ENCODE data around the gene B3GNT4.

The B3GNT4 gene

DNA sequence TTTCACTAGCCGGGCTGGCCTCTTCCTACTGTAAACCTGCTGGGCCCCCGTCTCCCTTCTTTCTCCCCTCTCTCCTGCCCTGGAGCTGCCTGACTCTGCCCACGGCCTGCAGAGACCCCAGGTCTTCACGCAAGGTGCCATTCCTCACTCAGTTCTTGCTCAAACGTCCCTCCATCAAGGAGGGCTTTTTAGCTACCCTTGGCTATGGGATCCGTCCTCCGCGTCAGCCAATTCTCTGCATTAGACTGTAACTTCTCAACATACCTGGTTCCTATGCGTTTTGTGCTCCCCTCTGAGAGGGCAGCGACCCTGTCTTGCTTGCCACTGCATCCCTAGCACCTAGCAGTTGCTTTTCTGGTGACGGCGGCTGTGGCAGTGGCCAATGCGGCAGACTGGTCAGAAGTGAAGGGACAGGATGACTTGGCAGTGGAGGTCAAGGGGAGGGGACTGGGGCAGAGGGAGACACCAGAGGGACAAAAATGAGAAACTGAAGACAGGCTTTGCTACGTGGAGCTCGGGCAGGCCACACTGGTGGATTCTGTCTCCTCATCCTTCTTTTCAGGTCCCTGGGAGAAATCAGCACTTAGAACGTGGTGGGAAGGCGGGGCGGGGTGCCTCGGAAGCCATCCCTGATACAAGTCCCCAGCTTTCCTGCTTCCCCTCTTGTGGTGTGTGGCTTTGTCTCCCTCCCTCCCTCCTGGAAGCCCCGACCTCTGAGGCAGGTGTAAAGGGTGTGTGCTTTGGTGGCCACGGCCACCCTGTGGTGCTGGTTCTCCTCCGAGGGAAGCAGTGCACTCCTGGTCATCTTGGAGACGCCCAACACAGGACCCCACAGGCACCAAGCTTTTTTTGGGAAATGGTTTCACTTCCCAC, 1.8 kb downstream of the B3GNT4 start:
- Histone ChIP-seq H3K36me3 (ENCODE audit: control insufficient read depth in 1 of 2, insufficient read depth in 2 of 2, low read depth in 1 of 2, low read length in 2 of 2) (peaks cover 32 to 35% of the 10 kb centered on the region in 2 experiments), H4K91ac (ENCODE audit: low read length) (no peak overlapping the region), H3K27ac (ENCODE audit: low read length, poor library complexity, severe bottlenecking) (no peak overlapping the region), H3K4me1 (ENCODE audit: control insufficient read depth, insufficient read depth, low read depth, low read length) (peaks cover 19% of the 10 kb centered on the region), H2BK120ac (ENCODE audit: low read depth, low read length) (no peak overlapping the region), H2BK5ac (ENCODE audit: low read depth, low read length, poor library complexity, severe bottlenecking) (no peak overlapping the region), H3K79me1 (replicated peaks; ENCODE audit: low read length, poor library complexity, severe bottlenecking) (no peaks in the 10 kb centered on the region), H2AK5ac (ENCODE audit: low read length, severe bottlenecking) (no peak overlapping the region), H3K4me2 (ENCODE audit: low read length, poor library complexity, severe bottlenecking) (no peak overlapping the region), H3K23ac (ENCODE audit: low read length in 2 of 2) (no peak overlapping the region), H4K8ac (ENCODE audit: low read length) (no peak overlapping the region), H3K9ac (ENCODE audit: low read length) (no peak overlapping the region), H2BK15ac (ENCODE audit: low read depth, poor library complexity, severe bottlenecking) (no peak overlapping the region), H3K27me3 (ENCODE audit: control insufficient read depth in 1 of 2, insufficient read depth in 1 of 2, low read length in 2 of 2) (peaks cover 12 to 56% of the 10 kb centered on the region in 2 experiments), H3K9me3 (ENCODE audit: control insufficient read depth, low read length) (no peaks in the 10 kb centered on the region), H3K14ac (ENCODE audit: low read length in 2 of 2) (no peak overlapping the region), H3K4me3 (ENCODE audit: insufficient read depth in 1 of 2, low read depth in 1 of 2, low read length in 2 of 2) (no peak overlapping the region), H2AFZ (ENCODE audit: low read depth, low read length) (no peak overlapping the region), H3K18ac (ENCODE audit: low read depth in 1 of 2, low read length in 2 of 2) (no peak overlapping the region), H3K4ac (ENCODE audit: low read depth in 1 of 2, low read length in 2 of 2) (no peak overlapping the region), H2BK12ac (ENCODE audit: low read length in 2 of 2) (no peak overlapping the region)
- 65% methylated on average over 22 of the region's 23 CpGs for WGBS
- DNase-seq: no peak

GRCh38 chr12:122206111-122206881, 2.8 kb downstream of the B3GNT4 start:
- Histone ChIP-seq H2BK12ac (ENCODE audit: low read length in 2 of 2) (no peak overlapping the region), H3K9me3 (ENCODE audit: control insufficient read depth, low read length) (no peaks in the 10 kb centered on the region), H3K79me1 (replicated peaks; ENCODE audit: low read length, poor library complexity, severe bottlenecking) (peaks cover 1% of the 10 kb centered on the region)

DNA sequence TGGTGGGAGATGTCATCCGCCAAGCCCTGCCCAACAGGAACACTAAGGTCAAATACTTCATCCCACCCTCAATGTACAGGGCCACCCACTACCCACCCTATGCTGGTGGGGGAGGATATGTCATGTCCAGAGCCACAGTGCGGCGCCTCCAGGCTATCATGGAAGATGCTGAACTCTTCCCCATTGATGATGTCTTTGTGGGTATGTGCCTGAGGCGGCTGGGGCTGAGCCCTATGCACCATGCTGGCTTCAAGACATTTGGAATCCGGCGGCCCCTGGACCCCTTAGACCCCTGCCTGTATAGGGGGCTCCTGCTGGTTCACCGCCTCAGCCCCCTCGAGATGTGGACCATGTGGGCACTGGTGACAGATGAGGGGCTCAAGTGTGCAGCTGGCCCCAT, 3.5 kb downstream of the B3GNT4 start:
- H3K4me2 ChIP-seq (ENCODE audit: low read length, poor library complexity, severe bottlenecking): no peak overlapping the region
- H2AFZ ChIP-seq (ENCODE audit: low read depth, low read length): no peak overlapping the region
- H3K4me3 ChIP-seq (ENCODE audit: insufficient read depth in 1 of 2, low read depth in 1 of 2, low read length in 2 of 2): no peak overlapping the region
- no peak overlapping the region for H3K23ac ChIP-seq (ENCODE audit: low read length in 2 of 2)
- H2BK15ac ChIP-seq (ENCODE audit: low read depth, poor library complexity, severe bottlenecking): no peak overlapping the region
- H3K9ac ChIP-seq (ENCODE audit: low read length): no peak overlapping the region
- H3K36me3 ChIP-seq (ENCODE audit: control insufficient read depth in 1 of 2, insufficient read depth in 2 of 2, low read depth in 1 of 2, low read length in 2 of 2): peaks cover 38 to 51% of the 10 kb centered on the region in 2 experiments
- no peak overlapping the region for H3K27ac ChIP-seq (ENCODE audit: low read length, poor library complexity, severe bottlenecking)
- no peak overlapping the region for H3K14ac ChIP-seq (ENCODE audit: low read length in 2 of 2)
- no peak for DNase-seq
- no peak overlapping the region for H2BK120ac ChIP-seq (ENCODE audit: low read depth, low read length)
- no peak overlapping the region for H3K4ac ChIP-seq (ENCODE audit: low read depth in 1 of 2, low read length in 2 of 2)
- H2AK5ac ChIP-seq (ENCODE audit: low read length, severe bottlenecking): no peak overlapping the region
- H3K79me1 ChIP-seq (replicated peaks; ENCODE audit: low read length, poor library complexity, severe bottlenecking): peaks cover 1% of the 10 kb centered on the region
- peaks cover 12 to 40% of the 10 kb centered on the region in 2 experiments for H3K27me3 ChIP-seq (ENCODE audit: control insufficient read depth in 1 of 2, insufficient read depth in 1 of 2, low read length in 2 of 2)
- H2BK5ac ChIP-seq (ENCODE audit: low read depth, low read length, poor library complexity, severe bottlenecking): no peak overlapping the region
- no peak overlapping the region for H3K18ac ChIP-seq (ENCODE audit: low read depth in 1 of 2, low read length in 2 of 2)
- WGBS: 83% methylated on average over 7 of the region's 8 CpGs
- no peak overlapping the region for H4K91ac ChIP-seq (ENCODE audit: low read length)
- H3K4me1 ChIP-seq (ENCODE audit: control insufficient read depth, insufficient read depth, low read depth, low read length): peaks cover 19% of the 10 kb centered on the region
- no peaks in the 10 kb centered on the region for H3K9me3 ChIP-seq (ENCODE audit: control insufficient read depth, low read length)
- H4K8ac ChIP-seq (ENCODE audit: low read length): no peak overlapping the region
- H2BK12ac ChIP-seq (ENCODE audit: low read length in 2 of 2): no peak overlapping the region

More at GRCh38 chr12:122206111-122206881, 2.8 kb downstream of the B3GNT4 start:
- H3K4ac ChIP-seq (ENCODE audit: low read depth in 1 of 2, low read length in 2 of 2): no peak overlapping the region
- no peak overlapping the region for H3K4me3 ChIP-seq (ENCODE audit: insufficient read depth in 1 of 2, low read depth in 1 of 2, low read length in 2 of 2)
- H2BK120ac ChIP-seq (ENCODE audit: low read depth, low read length): no peak overlapping the region
- H3K4me2 ChIP-seq (ENCODE audit: low read length, poor library complexity, severe bottlenecking): no peak overlapping the region
- no peak overlapping the region for H2AK5ac ChIP-seq (ENCODE audit: low read length, severe bottlenecking)
- peaks cover 19% of the 10 kb centered on the region for H3K4me1 ChIP-seq (ENCODE audit: control insufficient read depth, insufficient read depth, low read depth, low read length)
- no peak overlapping the region for H3K27ac ChIP-seq (ENCODE audit: low read length, poor library complexity, severe bottlenecking)
- no peak overlapping the region for H2BK15ac ChIP-seq (ENCODE audit: low read depth, poor library complexity, severe bottlenecking)
- H3K23ac ChIP-seq (ENCODE audit: low read length in 2 of 2): no peak overlapping the region
- no peak overlapping the region for H3K14ac ChIP-seq (ENCODE audit: low read length in 2 of 2)
- H4K91ac ChIP-seq (ENCODE audit: low read length): no peak overlapping the region
- no peak for DNase-seq
- H4K8ac ChIP-seq (ENCODE audit: low read length): no peak overlapping the region
- no peak overlapping the region for H2BK5ac ChIP-seq (ENCODE audit: low read depth, low read length, poor library complexity, severe bottlenecking)
- WGBS: 84% methylated on average over 27 of the region's 27 CpGs
- peaks cover 36 to 44% of the 10 kb centered on the region in 2 experiments for H3K36me3 ChIP-seq (ENCODE audit: control insufficient read depth in 1 of 2, insufficient read depth in 2 of 2, low read depth in 1 of 2, low read length in 2 of 2)
- no peak overlapping the region for H3K18ac ChIP-seq (ENCODE audit: low read depth in 1 of 2, low read length in 2 of 2)
- no peak overlapping the region for H2AFZ ChIP-seq (ENCODE audit: low read depth, low read length)
- H3K27me3 ChIP-seq (ENCODE audit: control insufficient read depth in 1 of 2, insufficient read depth in 1 of 2, low read length in 2 of 2): peaks cover 12 to 46% of the 10 kb centered on the region in 2 experiments
- H3K9ac ChIP-seq (ENCODE audit: low read length): no peak overlapping the region

DNA sequence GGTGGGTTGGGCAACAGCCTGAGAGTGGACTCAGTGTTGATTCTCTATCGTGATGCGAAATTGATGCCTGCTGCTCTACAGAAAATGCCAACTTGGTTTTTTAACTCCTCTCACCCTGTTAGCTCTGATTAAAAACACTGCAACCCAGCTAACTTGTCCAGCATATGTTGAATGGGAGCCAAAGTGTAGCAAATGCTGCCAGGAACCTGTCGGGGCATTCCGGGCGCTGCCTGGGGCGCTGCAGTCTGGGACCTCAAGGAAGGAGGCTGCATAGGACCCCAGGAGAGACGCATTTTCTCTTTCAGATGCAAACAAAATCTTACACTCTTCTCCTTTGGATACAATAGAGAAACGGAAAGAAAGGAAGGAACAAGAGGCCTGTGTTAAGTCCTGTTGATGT, 3.9 kb downstream of the B3GNT4 start:
- Histone ChIP-seq H3K4me1 (ENCODE audit: control insufficient read depth, insufficient read depth, low read depth, low read length) (peaks cover 19% of the 10 kb centered on the region), H3K4me3 (ENCODE audit: insufficient read depth in 1 of 2, low read depth in 1 of 2, low read length in 2 of 2) (no peak overlapping the region), H2AK5ac (ENCODE audit: low read length, severe bottlenecking) (no peak overlapping the region), H3K14ac (ENCODE audit: low read length in 2 of 2) (no peak overlapping the region), H3K9me3 (ENCODE audit: control insufficient read depth, low read length) (no peaks in the 10 kb centered on the region), H3K27me3 (ENCODE audit: control insufficient read depth in 1 of 2, insufficient read depth in 1 of 2, low read length in 2 of 2) (peaks cover 12 to 38% of the 10 kb centered on the region in 2 experiments), H3K27ac (ENCODE audit: low read length, poor library complexity, severe bottlenecking) (no peak overlapping the region), H3K18ac (ENCODE audit: low read depth in 1 of 2, low read length in 2 of 2) (no peak overlapping the region), H2AFZ (ENCODE audit: low read depth, low read length) (no peak overlapping the region), H4K91ac (ENCODE audit: low read length) (no peak overlapping the region), H3K9ac (ENCODE audit: low read length) (no peak overlapping the region), H2BK120ac (ENCODE audit: low read depth, low read length) (no peak overlapping the region), H3K4me2 (ENCODE audit: low read length, poor library complexity, severe bottlenecking) (no peak overlapping the region), H4K8ac (ENCODE audit: low read length) (no peak overlapping the region), H2BK15ac (ENCODE audit: low read depth, poor library complexity, severe bottlenecking) (no peak overlapping the region), H2BK12ac (ENCODE audit: low read length in 2 of 2) (no peak overlapping the region), H3K36me3 (ENCODE audit: control insufficient read depth in 1 of 2, insufficient read depth in 2 of 2, low read depth in 1 of 2, low read length in 2 of 2) (peaks cover 38 to 55% of the 10 kb centered on the region in 2 experiments), H3K4ac (ENCODE audit: low read depth in 1 of 2, low read length in 2 of 2) (no peak overlapping the region), H2BK5ac (ENCODE audit: low read depth, low read length, poor library complexity, severe bottlenecking) (no peak overlapping the region), H3K23ac (ENCODE audit: low read length in 2 of 2) (no peak overlapping the region), H3K79me1 (replicated peaks; ENCODE audit: low read length, poor library complexity, severe bottlenecking) (peaks cover 1% of the 10 kb centered on the region)
- 97% methylated on average over 5 of the region's 8 CpGs for WGBS
- DNase-seq: no peak
